Tibial nerve (tissue), 4 donors: ENCODE measurements around the gene HDAC5. TPM values are rescaled to one million over a fixed set of nuclear protein-coding genes. Genes with fewer than 3 reads are reported as not detected.

Experiments
- DNase-seq, 2 donors: peaks; one replicate each; pipeline ENCODE4 v3.0.0-alpha.2; 2019; ENCODE audit warnings: low spot score in 2 of 2
- H3K27ac ChIP-seq, 4 donors: fragments of 200-600 bp; sonication (generic) in 3 of 4; one replicate each; pipeline ENCODE4 v1.5.1; 2017 to 2019; ENCODE audit warnings: mild to moderate bottlenecking in 1 of 4
- H3K27me3 ChIP-seq, 2 donors: fragments of 200-600 bp; sonication (generic) in 1 of 2; one replicate each; pipeline versions ENCODE4 v1.5.1 to v1.6.0; 2017 to 2019
- H3K36me3 ChIP-seq, 3 donors: fragments of 200-600 bp; sonication (generic); one replicate each; pipeline ENCODE4 v1.5.1; 2018 to 2019
- H3K4me1 ChIP-seq, 4 donors: fragments of 200-600 bp; sonication (generic) in 3 of 4; one replicate each; pipeline ENCODE4 v1.5.1; 2017 to 2019
- H3K4me3 ChIP-seq, 4 donors: fragments of 200-600 bp; sonication (generic) in 3 of 4; one replicate each; pipeline ENCODE4 v1.5.1; 2017 to 2019; ENCODE audit warnings: mild to moderate bottlenecking in 1 of 4, moderate library complexity in 1 of 4
- H3K9me3 ChIP-seq, 4 donors: fragments of 200-600 bp; sonication (generic) in 3 of 4; one replicate each; pipeline ENCODE4 v1.5.1; 2017 to 2019
- EP300 ChIP-seq, 2 donors: sonication (generic); formaldehyde crosslinking; IDR thresholded peaks; one replicate each; pipeline ENCODE4 v1.6.1; 2017; ENCODE audit warnings: antibody characterized with exemption in 2 of 2, mild to moderate bottlenecking in 1 of 2
- POLR2A ChIP-seq, 2 donors: fragments of 450-650 bp; IDR thresholded peaks; one replicate each; pipeline ENCODE4 v1.6.1; 2017; ENCODE audit warnings: antibody characterized with exemption in 2 of 2, mild to moderate bottlenecking in 2 of 2, moderate library complexity in 2 of 2
- WGBS, 2 donors: methylation state at CpG; one replicate each; pipeline ENCODE4 v1.1.5; 2018; 5-methylcytosine and 5-hydroxymethylcytosine counted together
- total RNA-seq, 4 donors: library from RNA; depleted of rRNA; stranded (reverse); fragments of >200 nt; gene quantifications; one replicate each; pipeline ENCODE4 v1.1.0, GENCODE V29; 2016
- TF ChIP-seq, protein P1 (sequence below), 5 experiments: fragments of 200-600 bp in 3 of 5; fragments of 450-650 bp in 2 of 5; sonication (generic) in 3 of 5; IDR thresholded peaks; one replicate each; pipeline ENCODE4 v1.5.1; 2016 to 2019; ENCODE audit warnings: antibody characterized with exemption in 5 of 5, mild to moderate bottlenecking in 3 of 5, moderate library complexity in 2 of 5

The HDAC5 gene
- total RNA-seq, 4 donors from 2014 or later = 99.8 to 201 (median 125) TPM

DNA sequence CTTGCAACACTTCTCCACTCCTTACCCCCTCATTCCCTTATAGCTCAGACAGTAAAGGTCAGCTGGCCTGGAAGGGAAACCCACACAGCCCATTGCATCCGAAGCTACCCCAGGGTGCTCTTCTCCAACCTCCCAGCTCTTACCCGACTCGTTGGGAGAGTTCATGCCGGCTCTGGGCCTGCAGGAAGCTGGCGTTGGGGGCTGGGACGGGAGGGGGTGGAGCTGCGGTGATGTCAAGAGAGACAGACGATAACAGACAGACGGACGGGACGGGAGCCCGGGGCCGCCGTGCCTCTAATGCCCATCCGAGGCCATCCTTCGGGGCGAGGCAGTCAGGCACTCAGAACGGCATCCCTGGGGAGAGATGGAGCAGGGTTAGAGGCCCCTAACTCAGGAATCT is 6.1 kb downstream of the HDAC5 start:
- no peak for TF ChIP-seq EP300 (IDR thresholded peaks at IDR 0.05)
- TF ChIP-seq, protein P1, sequence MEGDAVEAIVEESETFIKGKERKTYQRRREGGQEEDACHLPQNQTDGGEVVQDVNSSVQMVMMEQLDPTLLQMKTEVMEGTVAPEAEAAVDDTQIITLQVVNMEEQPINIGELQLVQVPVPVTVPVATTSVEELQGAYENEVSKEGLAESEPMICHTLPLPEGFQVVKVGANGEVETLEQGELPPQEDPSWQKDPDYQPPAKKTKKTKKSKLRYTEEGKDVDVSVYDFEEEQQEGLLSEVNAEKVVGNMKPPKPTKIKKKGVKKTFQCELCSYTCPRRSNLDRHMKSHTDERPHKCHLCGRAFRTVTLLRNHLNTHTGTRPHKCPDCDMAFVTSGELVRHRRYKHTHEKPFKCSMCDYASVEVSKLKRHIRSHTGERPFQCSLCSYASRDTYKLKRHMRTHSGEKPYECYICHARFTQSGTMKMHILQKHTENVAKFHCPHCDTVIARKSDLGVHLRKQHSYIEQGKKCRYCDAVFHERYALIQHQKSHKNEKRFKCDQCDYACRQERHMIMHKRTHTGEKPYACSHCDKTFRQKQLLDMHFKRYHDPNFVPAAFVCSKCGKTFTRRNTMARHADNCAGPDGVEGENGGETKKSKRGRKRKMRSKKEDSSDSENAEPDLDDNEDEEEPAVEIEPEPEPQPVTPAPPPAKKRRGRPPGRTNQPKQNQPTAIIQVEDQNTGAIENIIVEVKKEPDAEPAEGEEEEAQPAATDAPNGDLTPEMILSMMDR (IDR thresholded peaks at IDR 0.05) = no peak
- no peak for TF ChIP-seq POLR2A (IDR thresholded peaks at IDR 0.05)
- 68 to 71% methylated on average over 18 of the region's 18 CpGs for WGBS, 2 donors
- Histone ChIP-seq H3K4me1 (peaks cover 0 to 99% (median 37%) of the 10 kb centered on the region in 4 donors), H3K27ac (no peak overlapping the region), H3K4me3 (no peak overlapping the region), H3K9me3 (no peaks in the 10 kb centered on the region), H3K27me3 (no peaks in the 10 kb centered on the region), H3K36me3 (peaks cover 0 to 46% (median 8%) of the 10 kb centered on the region in 3 donors)
- DNase-seq = no peak

DNA sequence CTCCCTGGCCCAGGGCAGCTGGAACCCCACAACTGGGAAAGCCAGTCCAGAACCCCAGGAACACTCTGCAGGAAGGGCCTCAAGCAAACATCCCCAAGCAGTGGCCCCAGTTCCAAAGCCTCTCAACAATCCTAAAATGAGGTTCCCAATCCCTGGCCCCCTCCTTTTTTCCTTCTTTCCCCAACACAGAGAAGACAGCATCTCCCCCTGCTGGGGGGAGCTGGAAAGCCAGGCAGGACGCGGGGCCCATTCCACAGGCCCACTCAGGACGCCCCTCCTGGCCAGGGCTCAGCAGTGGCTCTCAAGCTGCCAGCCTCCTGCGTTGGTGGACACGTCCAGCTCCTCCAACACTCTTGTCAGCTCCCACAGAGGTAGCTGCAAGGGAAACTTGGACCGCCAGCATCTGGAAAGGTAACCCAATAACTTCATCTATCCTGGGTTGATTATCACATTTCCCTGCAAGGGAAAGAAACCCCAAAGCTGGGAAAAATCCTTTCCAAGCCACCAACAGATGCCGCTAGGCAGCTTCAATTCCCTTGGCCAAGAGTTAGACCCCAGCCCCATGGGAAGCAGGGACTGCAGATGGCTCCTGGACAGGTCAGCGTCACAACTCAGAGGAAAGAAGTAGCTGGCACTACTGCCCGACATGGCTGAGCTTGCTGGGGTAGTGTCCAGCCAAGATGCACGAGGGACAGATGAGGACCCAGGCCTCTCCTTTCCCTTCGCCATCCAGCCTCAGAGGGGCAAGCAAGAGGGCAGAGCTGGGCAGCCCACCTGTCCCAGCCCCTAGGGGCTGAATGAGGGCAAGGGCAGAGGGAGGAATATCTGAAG is 7.6 kb downstream of the HDAC5 start:
- Histone ChIP-seq H3K4me1 (peaks cover under 1 to 99% (median 36%) of the 10 kb centered on the region in 4 donors), H3K36me3 (peaks cover 0 to 46% (median 8%) of the 10 kb centered on the region in 3 donors), H3K27me3 (no peaks in the 10 kb centered on the region), H3K9me3 (no peaks in the 10 kb centered on the region), H3K27ac (peak overlapping the region in 1 of 4 donors; percentile 49), H3K4me3 (no peak overlapping the region)
- 49 to 53% methylated on average over 11 of the region's 11 CpGs for WGBS, 2 donors
- no peak for DNase-seq
- TF ChIP-seq, protein P1 (IDR thresholded peaks at IDR 0.05) = peak; percentile 35 to 72 (median 63)
- no peak for TF ChIP-seq POLR2A (IDR thresholded peaks at IDR 0.05)

DNA sequence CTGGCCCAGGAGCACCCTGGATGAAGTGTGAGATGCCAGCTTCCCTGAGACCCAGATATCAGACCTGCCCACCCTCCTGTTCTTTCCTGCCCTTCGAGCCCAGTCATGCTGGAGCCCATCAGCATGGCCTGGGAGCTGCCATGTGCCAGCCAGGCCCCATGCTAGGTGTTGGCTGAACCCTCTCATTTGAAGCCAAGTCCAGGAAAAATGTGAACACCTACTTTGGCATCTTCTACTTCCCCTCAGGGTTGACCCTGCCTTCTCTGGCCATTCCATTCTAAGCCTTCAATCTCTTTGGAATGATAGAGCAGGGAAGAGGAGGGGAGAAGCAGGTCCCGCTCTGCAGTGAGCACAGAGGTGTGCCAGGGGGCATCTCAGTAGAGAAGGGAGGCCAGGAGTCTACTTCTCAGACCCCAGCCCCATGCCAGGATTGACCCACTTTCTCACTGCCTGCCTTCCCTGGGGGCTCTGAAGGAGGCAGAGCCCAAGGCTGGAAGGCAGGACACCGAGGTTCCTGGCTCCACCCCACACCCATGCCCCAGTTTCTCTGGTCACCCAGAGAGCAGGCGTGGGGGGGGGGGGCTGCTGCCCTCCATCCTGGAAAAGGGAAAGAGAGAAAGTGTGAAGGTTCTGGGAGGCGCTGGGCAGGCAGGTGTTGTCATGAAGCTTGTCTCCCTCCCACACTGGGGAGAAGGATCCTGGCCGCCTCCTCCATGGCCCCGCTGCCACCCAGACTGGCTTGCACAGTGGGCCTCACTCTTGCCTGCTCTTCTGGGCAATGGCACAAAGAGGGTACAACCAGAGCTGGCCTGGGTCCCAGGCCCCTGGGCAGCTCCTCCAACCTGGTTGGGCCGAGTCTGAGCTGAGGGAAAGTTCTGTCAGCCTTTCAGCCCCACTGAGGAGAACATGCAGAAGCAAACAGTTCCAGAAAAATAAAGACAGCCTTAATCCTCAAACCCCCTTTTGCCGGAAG is 9.3 kb downstream of the HDAC5 start:
- peak overlapping the region in 2 of 4 donors; percentile 50 for H3K27ac ChIP-seq
- 76 to 83% methylated on average over 8 to 9 of the region's 9 CpGs for WGBS, 2 donors
- TF ChIP-seq POLR2A (IDR thresholded peaks at IDR 0.05) (no peak), EP300 (IDR thresholded peaks at IDR 0.05) (no peak)
- TF ChIP-seq, protein P1 (IDR thresholded peaks at IDR 0.05) = no peak

DNA sequence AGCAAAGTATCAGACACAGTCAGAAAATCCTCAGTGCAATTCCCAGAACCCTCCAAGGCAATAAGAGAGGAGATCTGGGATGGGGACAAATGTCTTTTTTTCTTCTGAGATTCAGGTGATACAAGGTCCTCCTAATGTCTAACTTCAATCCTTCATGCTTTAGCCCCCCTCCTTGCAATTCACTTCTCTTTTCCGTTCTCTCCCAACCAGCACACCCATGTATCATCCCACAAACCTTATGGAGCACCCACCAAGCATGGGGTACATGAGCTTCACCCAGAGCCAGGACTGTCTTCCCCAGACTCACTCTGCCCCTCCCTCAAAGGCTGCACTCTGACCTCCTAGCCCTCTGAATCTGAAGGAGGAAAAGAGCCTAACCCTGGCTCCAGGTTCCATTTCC is 10.1 kb downstream of the HDAC5 start:
- TF ChIP-seq EP300 (IDR thresholded peaks at IDR 0.05) = no peak
- TF ChIP-seq, protein P1 (IDR thresholded peaks at IDR 0.05) = no peak
- TF ChIP-seq POLR2A (IDR thresholded peaks at IDR 0.05) = no peak
- WGBS, 2 donors = 61 to 74% methylated on average over 1 of the region's 1 CpG
- peaks cover 0 to 46% (median 8%) of the 10 kb centered on the region in 3 donors for H3K36me3 ChIP-seq
- no peaks in the 10 kb centered on the region for H3K9me3 ChIP-seq
- H3K4me3 ChIP-seq = no peak overlapping the region
- H3K27ac ChIP-seq = peak overlapping the region in 2 of 4 donors; percentile 78 to 82
- no peaks in the 10 kb centered on the region for H3K27me3 ChIP-seq
- H3K4me1 ChIP-seq = peaks cover 2 to 99% (median 47%) of the 10 kb centered on the region in 4 donors
- no peak for DNase-seq

More for the DNA sequence above, 9.3 kb downstream of the HDAC5 start:
- Histone ChIP-seq H3K36me3 (peaks cover 0 to 46% (median 8%) of the 10 kb centered on the region in 3 donors), H3K4me1 (peaks cover 2 to 99% (median 43%) of the 10 kb centered on the region in 4 donors), H3K9me3 (no peaks in the 10 kb centered on the region), H3K27me3 (no peaks in the 10 kb centered on the region), H3K4me3 (no peak overlapping the region)
- DNase-seq = no peak
